ENCODE data around the gene CTNNBL1. TPM values are rescaled to one million over a fixed set of nuclear protein-coding genes. Genes with fewer than 3 reads are reported as not detected.

Gene CTNNBL1
- total RNA-seq, 2 experiments from 2014 or later = 64.3 to 64.6 TPM

DNA sequence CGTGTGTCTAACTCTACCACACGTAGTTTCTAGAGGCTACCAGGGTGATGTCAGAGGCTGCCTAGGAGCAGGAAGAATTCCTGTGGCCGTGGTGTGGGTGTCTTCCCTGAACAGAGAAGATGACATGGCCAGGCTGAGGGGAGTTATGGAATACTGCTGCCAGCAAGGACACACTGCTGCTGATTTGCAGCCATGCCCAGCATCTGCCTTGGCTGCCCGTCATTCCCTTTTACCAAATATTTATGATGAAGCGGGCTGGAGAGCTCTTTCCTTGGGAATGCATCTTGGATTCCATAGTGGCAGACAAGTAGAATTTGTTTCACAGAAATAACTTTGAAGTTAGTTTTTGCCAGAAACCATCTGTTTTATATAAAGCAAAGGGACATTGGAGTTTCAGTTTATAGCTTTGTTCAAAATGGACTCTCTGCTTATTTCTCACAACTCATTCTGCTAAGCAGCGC lies 128.3 kb downstream of the CTNNBL1 start:
- ChIA-PET CTCF (no interaction called here), POLR2A (no interaction called here)
- Mint-ChIP-seq H3K27ac (no peak overlapping the region), H3K4me1 (no peaks in the 10 kb centered on the region), H3K36me3 (ENCODE audit: low read depth) (peaks cover 4% of the 10 kb centered on the region), H3K9me3 (no peaks in the 10 kb centered on the region), H3K4me3 (no peak overlapping the region), H3K27me3 (no peaks in the 10 kb centered on the region)
- no peak for DNase-seq

GRCh38 chr20:37823296-37823980 lies 129.6 kb downstream of the CTNNBL1 start:
- H3K27ac Mint-ChIP-seq = no peak overlapping the region
- POLR2A ChIA-PET = no interaction called here
- DNase-seq = no peak
- CTCF ChIA-PET = no interaction called here
- no peaks in the 10 kb centered on the region for H3K4me1 Mint-ChIP-seq
- no peaks in the 10 kb centered on the region for H3K27me3 Mint-ChIP-seq
- peaks cover 4% of the 10 kb centered on the region for H3K36me3 Mint-ChIP-seq (ENCODE audit: low read depth)
- H3K4me3 Mint-ChIP-seq = no peak overlapping the region
- H3K9me3 Mint-ChIP-seq = no peaks in the 10 kb centered on the region

DNA sequence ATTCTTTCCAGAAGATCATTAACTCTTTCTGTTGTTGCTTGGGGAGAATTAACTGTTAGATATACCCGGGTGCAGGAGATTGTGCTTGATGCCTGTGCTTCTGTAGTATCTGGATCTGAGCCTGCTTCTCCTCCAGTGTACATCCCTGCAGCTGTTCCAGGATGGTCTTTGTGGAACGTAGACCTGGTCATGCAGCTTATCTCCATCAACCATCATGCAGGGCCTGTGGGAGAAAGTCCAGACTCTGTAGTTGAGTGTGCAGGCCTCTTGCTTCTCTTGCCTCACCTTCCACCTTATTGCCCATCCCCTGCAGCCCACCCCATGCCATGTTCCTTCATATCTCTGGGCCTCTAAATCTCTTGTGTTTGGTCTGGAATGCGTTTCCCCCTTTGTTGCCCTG lies 133.8 kb downstream of the CTNNBL1 start:
- ChIA-PET CTCF (no interaction called here), POLR2A (no interaction called here)
- Mint-ChIP-seq H3K36me3 (ENCODE audit: low read depth) (peaks cover 3% of the 10 kb centered on the region), H3K27me3 (no peaks in the 10 kb centered on the region), H3K4me1 (no peaks in the 10 kb centered on the region), H3K9me3 (no peaks in the 10 kb centered on the region), H3K4me3 (no peak overlapping the region), H3K27ac (no peak overlapping the region)
- no peak for DNase-seq

DNA sequence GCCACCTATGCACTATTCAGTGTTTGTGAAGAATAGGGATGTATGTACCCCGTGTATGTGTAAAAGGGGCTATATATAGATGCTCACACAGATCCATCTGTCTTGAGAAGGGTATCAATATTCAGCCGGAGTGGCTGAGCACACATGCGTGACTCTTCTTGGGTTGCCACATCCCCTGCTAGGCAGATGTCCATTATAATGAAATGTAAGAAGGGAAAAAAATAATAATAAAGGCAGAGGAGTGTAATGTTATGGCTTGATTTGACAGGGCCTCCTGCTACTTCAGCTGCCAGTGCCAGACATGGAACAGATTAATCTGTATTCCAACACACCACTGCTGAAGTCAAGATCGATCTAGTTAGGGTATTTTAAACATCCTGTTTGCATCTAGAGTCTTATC lies 134.9 kb downstream of the CTNNBL1 start:
- DNase-seq = no peak
- no peak overlapping the region for H3K27ac Mint-ChIP-seq
- peaks cover 3% of the 10 kb centered on the region for H3K36me3 Mint-ChIP-seq (ENCODE audit: low read depth)
- H3K9me3 Mint-ChIP-seq = no peaks in the 10 kb centered on the region
- H3K4me1 Mint-ChIP-seq = no peaks in the 10 kb centered on the region
- H3K4me3 Mint-ChIP-seq = no peak overlapping the region
- H3K27me3 Mint-ChIP-seq = no peaks in the 10 kb centered on the region
- ChIA-PET CTCF (no interaction called here), POLR2A (no interaction called here)

DNA sequence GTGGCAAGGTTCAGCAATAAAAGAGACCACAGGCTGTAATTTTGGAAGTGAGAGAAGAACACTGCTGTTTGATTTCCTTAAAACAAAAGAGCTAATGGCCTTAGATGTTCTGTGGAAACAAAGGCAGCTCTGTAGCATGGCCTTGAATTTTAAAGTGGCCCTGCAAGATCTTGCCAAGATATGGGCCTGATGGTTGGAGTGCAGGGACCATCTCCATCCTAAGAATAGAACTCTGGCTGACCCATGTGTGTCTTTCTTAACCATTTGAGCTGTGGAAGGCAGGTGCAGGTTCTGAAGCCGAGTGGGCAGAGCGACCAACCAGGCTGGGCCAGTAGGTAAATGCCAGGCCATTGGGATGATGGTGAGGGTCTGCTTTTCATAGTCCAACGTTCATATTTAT lies 135.3 kb downstream of the CTNNBL1 start:
- Mint-ChIP-seq H3K4me3 (no peak overlapping the region), H3K36me3 (ENCODE audit: low read depth) (peaks cover 3% of the 10 kb centered on the region), H3K9me3 (no peaks in the 10 kb centered on the region), H3K27me3 (no peaks in the 10 kb centered on the region), H3K4me1 (no peaks in the 10 kb centered on the region), H3K27ac (no peak overlapping the region)
- CTCF ChIA-PET = no interaction called here
- POLR2A ChIA-PET = no interaction called here
- no peak for DNase-seq

- ChIA-PET CTCF (no interaction called here), POLR2A (no interaction called here)
- no peaks in the 10 kb centered on the region for H3K9me3 Mint-ChIP-seq
- no peak for DNase-seq
- H3K27me3 Mint-ChIP-seq = no peaks in the 10 kb centered on the region
- H3K4me1 Mint-ChIP-seq = peaks cover 2% of the 10 kb centered on the region
- H3K4me3 Mint-ChIP-seq = no peak overlapping the region
- H3K27ac Mint-ChIP-seq = no peak overlapping the region
- peaks cover 3% of the 10 kb centered on the region for H3K36me3 Mint-ChIP-seq (ENCODE audit: low read depth)
Measured at GRCh38 chr20:37833221-37833896, 139.5 kb downstream of the CTNNBL1 start.

GRCh38 chr20:37836926-37837325 lies 143.1 kb downstream of the CTNNBL1 start:
- Mint-ChIP-seq H3K4me1 (peaks cover 2% of the 10 kb centered on the region), H3K27me3 (no peaks in the 10 kb centered on the region), H3K36me3 (ENCODE audit: low read depth) (no peaks in the 10 kb centered on the region), H3K27ac (no peak overlapping the region), H3K4me3 (no peak overlapping the region), H3K9me3 (no peaks in the 10 kb centered on the region)
- DNase-seq = no peak
- ChIA-PET CTCF (no interaction called here), POLR2A (no interaction called here)

DNA sequence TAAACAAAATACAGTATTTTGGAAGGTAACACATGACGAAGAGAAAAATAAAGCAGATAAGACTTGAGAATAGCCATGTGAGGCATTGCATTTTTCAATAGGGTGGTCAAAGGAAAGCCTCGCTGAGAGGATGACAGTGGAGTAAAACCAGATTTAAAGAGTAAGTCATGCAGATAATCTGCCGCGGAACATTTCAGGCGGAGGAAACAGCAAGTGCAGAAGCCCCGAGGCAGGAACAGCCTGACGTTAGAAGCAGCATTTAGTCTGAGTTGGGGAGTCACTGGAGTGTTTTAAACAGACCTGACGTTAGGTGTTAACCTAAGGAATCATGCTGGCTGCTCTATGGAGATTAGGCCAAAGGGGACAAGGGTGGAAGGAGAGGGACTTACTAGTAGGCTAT lies 144.1 kb downstream of the CTNNBL1 start:
- ChIA-PET POLR2A (no interaction called here), CTCF (no interaction called here)
- Mint-ChIP-seq H3K27me3 (no peaks in the 10 kb centered on the region), H3K4me3 (no peak overlapping the region), H3K36me3 (ENCODE audit: low read depth) (peaks cover 5% of the 10 kb centered on the region), H3K9me3 (no peaks in the 10 kb centered on the region), H3K4me1 (peaks cover 2% of the 10 kb centered on the region), H3K27ac (no peak overlapping the region)
- no peak for DNase-seq

DNA sequence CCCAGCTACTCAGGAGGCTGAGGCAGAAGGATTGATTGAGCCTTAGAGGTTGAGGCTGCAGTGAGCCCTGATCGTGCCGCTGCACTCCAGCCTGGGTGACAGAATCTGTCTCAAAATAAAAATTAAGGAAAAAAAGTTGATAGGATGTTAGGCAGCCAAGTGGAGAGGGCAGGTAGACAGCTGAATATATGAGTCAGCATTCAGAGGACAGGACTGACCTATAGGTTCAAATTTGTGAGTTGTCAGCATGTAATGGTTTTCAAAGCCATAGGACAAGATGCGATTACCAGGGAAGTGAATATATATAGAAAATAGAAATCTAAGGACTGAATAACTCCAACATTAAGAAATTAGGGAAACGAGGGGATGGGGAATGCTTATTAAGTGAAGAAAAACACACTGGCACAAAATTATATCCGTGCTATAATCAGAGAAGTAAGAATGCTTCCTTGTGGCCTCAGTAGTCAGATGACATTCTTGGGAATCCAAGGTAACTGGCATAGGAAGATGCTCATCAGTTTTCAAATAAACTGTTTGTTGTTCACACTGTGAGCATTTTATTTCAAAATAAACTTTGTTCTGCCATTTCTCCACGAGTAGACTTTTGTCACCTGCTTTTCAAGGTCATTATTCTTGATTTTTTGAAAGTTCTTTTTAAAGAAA lies 145.1 kb downstream of the CTNNBL1 start:
- peaks cover 2% of the 10 kb centered on the region for H3K4me1 Mint-ChIP-seq
- H3K36me3 Mint-ChIP-seq (ENCODE audit: low read depth) = peaks cover 11% of the 10 kb centered on the region
- ChIA-PET POLR2A (no interaction called here), CTCF (no interaction called here)
- no peak overlapping the region for H3K27ac Mint-ChIP-seq
- no peak overlapping the region for H3K4me3 Mint-ChIP-seq
- H3K9me3 Mint-ChIP-seq = no peaks in the 10 kb centered on the region
- H3K27me3 Mint-ChIP-seq = no peaks in the 10 kb centered on the region
- no peak for DNase-seq

DNA sequence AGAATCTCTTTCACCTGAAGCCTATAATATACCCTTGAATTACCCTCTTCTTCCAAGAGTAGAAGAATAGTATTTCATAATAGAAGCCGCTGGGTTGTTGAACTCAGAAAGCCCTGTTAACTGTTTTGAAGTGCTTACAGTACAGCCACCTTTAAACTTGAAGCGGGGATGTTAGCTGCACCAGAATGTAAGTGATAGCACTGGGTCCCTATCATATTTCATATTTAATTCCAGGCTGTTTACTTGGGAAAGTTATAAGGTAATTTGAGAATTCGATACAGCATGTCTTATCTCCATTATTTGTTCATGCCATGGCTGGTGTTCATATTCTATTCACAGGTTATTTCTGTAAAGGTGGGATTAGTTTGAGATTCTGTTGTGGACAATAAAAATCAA lies 145.6 kb downstream of the CTNNBL1 start:
- Mint-ChIP-seq H3K27ac (no peak overlapping the region), H3K9me3 (no peaks in the 10 kb centered on the region), H3K4me3 (no peak overlapping the region), H3K36me3 (ENCODE audit: low read depth) (peaks cover 11% of the 10 kb centered on the region), H3K4me1 (peaks cover 2% of the 10 kb centered on the region), H3K27me3 (no peaks in the 10 kb centered on the region)
- ChIA-PET POLR2A (no interaction called here), CTCF (no interaction called here)
- DNase-seq = no peak

DNA sequence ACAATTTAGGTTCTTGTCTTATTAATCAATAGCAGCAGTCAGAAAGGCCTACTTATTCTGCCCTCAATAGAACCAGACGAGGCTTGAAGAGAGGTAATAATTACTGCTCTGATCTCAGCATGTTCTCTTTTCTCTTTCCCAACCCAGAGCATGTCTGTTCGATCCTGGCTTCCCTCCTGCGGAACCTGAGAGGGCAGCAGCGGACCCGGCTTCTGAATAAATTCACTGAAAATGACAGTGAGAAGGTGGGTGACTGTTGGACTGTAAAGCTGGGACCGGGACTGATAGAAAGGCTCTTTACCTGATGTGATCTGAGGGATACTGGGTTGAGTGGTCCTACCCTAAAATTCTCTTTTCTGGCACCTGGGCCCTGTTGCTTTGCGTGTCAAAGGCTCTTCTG lies 146.1 kb downstream of the CTNNBL1 start:
- no peaks in the 10 kb centered on the region for H3K9me3 Mint-ChIP-seq

DNA sequence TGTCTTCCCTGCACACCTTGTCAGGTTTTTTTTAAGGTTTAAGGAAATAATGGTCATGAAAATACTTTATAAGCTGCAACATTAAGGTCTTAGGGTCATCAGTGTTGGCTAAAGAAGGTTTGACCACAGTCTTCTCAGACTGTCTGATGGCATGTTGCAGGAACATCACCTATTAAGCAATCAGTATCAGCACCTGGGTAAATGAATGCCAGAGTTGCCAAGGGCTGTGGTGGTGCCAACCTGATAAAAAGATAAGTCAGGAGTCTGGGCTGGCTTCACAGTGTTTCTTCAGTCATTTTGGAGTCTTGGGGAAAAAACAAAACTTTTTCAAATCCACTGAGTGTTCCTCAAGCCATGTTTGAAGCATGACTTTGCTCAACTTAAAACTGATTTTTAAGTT lies 147.6 kb downstream of the CTNNBL1 start:
- no peaks in the 10 kb centered on the region for H3K9me3 Mint-ChIP-seq
- H3K27ac Mint-ChIP-seq = no peak overlapping the region
- H3K36me3 Mint-ChIP-seq (ENCODE audit: low read depth) = peaks cover 11% of the 10 kb centered on the region
- ChIA-PET POLR2A (no interaction called here), CTCF (no interaction called here)
- no peak for DNase-seq
- peaks cover under 1% of the 10 kb centered on the region for H3K4me1 Mint-ChIP-seq
- H3K27me3 Mint-ChIP-seq = no peaks in the 10 kb centered on the region
- H3K4me3 Mint-ChIP-seq = no peak overlapping the region

More for the DNA sequence above, 146.1 kb downstream of the CTNNBL1 start:
- Mint-ChIP-seq H3K27ac (no peak overlapping the region), H3K27me3 (no peaks in the 10 kb centered on the region), H3K4me1 (peaks cover 2% of the 10 kb centered on the region), H3K4me3 (no peak overlapping the region), H3K36me3 (ENCODE audit: low read depth) (peaks cover 11% of the 10 kb centered on the region)
- no peak for DNase-seq
- ChIA-PET POLR2A (no interaction called here), CTCF (no interaction called here)

- no peaks in the 10 kb centered on the region for H3K4me1 Mint-ChIP-seq
- no peak overlapping the region for H3K27ac Mint-ChIP-seq
- ChIA-PET POLR2A (no interaction called here), CTCF (no interaction called here)
- no peaks in the 10 kb centered on the region for H3K9me3 Mint-ChIP-seq
- no peak for DNase-seq
- peaks cover 11% of the 10 kb centered on the region for H3K36me3 Mint-ChIP-seq (ENCODE audit: low read depth)
- no peak overlapping the region for H3K4me3 Mint-ChIP-seq
- H3K27me3 Mint-ChIP-seq = no peaks in the 10 kb centered on the region
Measured at GRCh38 chr20:37841971-37842370, 148.1 kb downstream of the CTNNBL1 start.

GRCh38 chr20:37845241-37845681 lies 151.4 kb downstream of the CTNNBL1 start:
- DNase-seq = no peak
- POLR2A ChIA-PET = no interaction called here
- CTCF ChIA-PET = no interaction called here
- no peaks in the 10 kb centered on the region for H3K27me3 Mint-ChIP-seq
- no peak overlapping the region for H3K27ac Mint-ChIP-seq
- no peaks in the 10 kb centered on the region for H3K9me3 Mint-ChIP-seq
- peaks cover 13% of the 10 kb centered on the region for H3K36me3 Mint-ChIP-seq (ENCODE audit: low read depth)
- H3K4me3 Mint-ChIP-seq = no peak overlapping the region
- H3K4me1 Mint-ChIP-seq = no peaks in the 10 kb centered on the region
